Spleen (tissue), 7 donors: ENCODE measurements around the gene LOXHD1.

Experiments used
- CTCF ChIP-seq, 11 experiments: fragments of 200-600 bp in 7 of 11; fragments of 450-650 bp in 4 of 11; sonication (generic) in 4 of 11; IDR thresholded peaks in 8 of 11; conservative IDR thresholded peaks in 3 of 11; 1 replicate in 7 of 11; 2 replicates in 4 of 11; pipeline versions ENCODE4 v1.4.0 to v1.8.0; 2016 to 2021; ENCODE audit warnings: antibody characterized with exemption in 11 of 11, inconsistent platforms in 4 of 11, mild to moderate bottlenecking in 1 of 11
- POLR2A ChIP-seq, 3 donors: fragments of 450-650 bp; IDR thresholded peaks; one replicate each; pipeline ENCODE4 v1.5.1; 2017; ENCODE audit warnings: antibody characterized with exemption in 3 of 3, mild to moderate bottlenecking in 1 of 3
- POLR2AphosphoS5 ChIP-seq, 3 donors: sonication (generic); formaldehyde crosslinking; IDR thresholded peaks; one replicate each; pipeline ENCODE4 v1.5.1; 2017; ENCODE audit warnings: antibody characterized with exemption in 3 of 3
- donor health status: DM: no; HTN: no; CAD: no; lungs with moderate emphysema.
- donor health status: DM: no; HTN: no; CAD: no.
- donor health status: DM: no; HTN: no; CAD: no.

- TF ChIP-seq CTCF (IDR thresholded peaks at IDR 0.05 in 8 of 11, conservative IDR thresholded peaks at IDR 0.05 in 3 of 11) (no peak), POLR2A (IDR thresholded peaks at IDR 0.05) (no peak), POLR2AphosphoS5 (IDR thresholded peaks at IDR 0.05) (no peak)
Observed at GRCh38 chr18:46678041-46678440, 21.0 kb upstream of the LOXHD1 start.
